Thymus (tissue), 14 donors: ENCODE measurements around the gene ZNF732. TPM values are rescaled to one million over a fixed set of nuclear protein-coding genes. Genes with fewer than 3 reads are reported as not detected.

Source experiments
- DNase-seq, 9 donors: peaks; one replicate each; pipeline ENCODE4 v3.0.0-alpha.2; 2013; ENCODE audit warnings: low spot score in 9 of 9, low read depth in 6 of 9, missing footprints in 1 of 9
- H3K27ac ChIP-seq, 2 donors: one replicate each; pipeline ENCODE4 v1.5.1; 2013; ENCODE audit warnings: control low read depth in 1 of 2, low read depth in 1 of 2, low read length in 1 of 2, mild to moderate bottlenecking in 1 of 2, moderate library complexity in 1 of 2
- H3K27me3 ChIP-seq, 2 donors: one replicate each; pipeline ENCODE4 v1.5.1; 2013; ENCODE audit warnings: low read length in 1 of 2; ENCODE audit not compliant: control insufficient read depth in 2 of 2, insufficient read depth in 1 of 2
- H3K36me3 ChIP-seq, 2 donors: one replicate each; pipeline ENCODE4 v1.5.1; 2013; ENCODE audit warnings: low read length in 1 of 2, mild to moderate bottlenecking in 1 of 2, moderate library complexity in 1 of 2; ENCODE audit not compliant: control insufficient read depth in 2 of 2, insufficient read depth in 2 of 2
- H3K4me1 ChIP-seq, 2 donors: one replicate each; pipeline ENCODE4 v1.5.1; 2013; ENCODE audit warnings: low read length in 2 of 2; ENCODE audit not compliant: control insufficient read depth in 2 of 2, insufficient read depth in 2 of 2
- H3K4me3 ChIP-seq, 2 donors: one replicate each; pipeline ENCODE4 v1.5.1; 2013; ENCODE audit warnings: low read length in 2 of 2, control low read depth in 1 of 2, mild to moderate bottlenecking in 1 of 2
- H3K9me3 ChIP-seq, 2 donors: one replicate each; pipeline ENCODE4 v1.5.1; 2013; ENCODE audit warnings: low read length in 1 of 2, mild to moderate bottlenecking in 1 of 2; ENCODE audit not compliant: control insufficient read depth in 2 of 2, insufficient read depth in 1 of 2
- WGBS: extraction: QIAGEN DNeasy Blood & Tissue Kit; methylation state at CpG from one replicate; pipeline ENCODE4 v1.1.7; 2013; 5-methylcytosine and 5-hydroxymethylcytosine counted together
- long read RNA-seq, 10 donors: transcript quantifications; one replicate each; lab custom pipeline, GENCODE V29; 2026
- polyA plus RNA-seq: library from polyadenylated mRNA; stranded (reverse); fragments of 200-250 nt; gene quantifications from one replicate; pipeline ENCODE4 v1.2.3, GENCODE V29; 2013
- total RNA-seq: library from RNA; stranded (reverse); fragments of 120-200 nt; gene quantifications from one replicate; pipeline ENCODE4 v1.2.4, GENCODE V29; 2013
- donor health status: healthy.

ZNF732 gene
- total RNA-seq, result 0.42 TPM
- polyA plus RNA-seq, result 0.09 TPM
- long read RNA-seq, donor 1, result 0 reads
- long read RNA-seq, donor 2, result 0 reads
- long read RNA-seq, donor 3, result 0 reads
- long read RNA-seq, donor 4, result 0 reads
- long read RNA-seq, donor 5, result 0 reads
- long read RNA-seq, donor 6, partial matches to known transcripts, result 5 of 5 reads
- long read RNA-seq, donor 6, other reads (novel, unspliced or antisense), result 0 of 5 reads
- long read RNA-seq, donor 7, partial matches to known transcripts, result 5 of 5 reads
- long read RNA-seq, donor 7, other reads (novel, unspliced or antisense), result 0 of 5 reads
- long read RNA-seq, donor 8, result 0 reads
- long read RNA-seq, donor 9, result 0 reads
- long read RNA-seq, donor 10, partial matches to known transcripts, result 10 of 10 reads
- long read RNA-seq, donor 10, other reads (novel, unspliced or antisense), result 0 of 10 reads

DNA sequence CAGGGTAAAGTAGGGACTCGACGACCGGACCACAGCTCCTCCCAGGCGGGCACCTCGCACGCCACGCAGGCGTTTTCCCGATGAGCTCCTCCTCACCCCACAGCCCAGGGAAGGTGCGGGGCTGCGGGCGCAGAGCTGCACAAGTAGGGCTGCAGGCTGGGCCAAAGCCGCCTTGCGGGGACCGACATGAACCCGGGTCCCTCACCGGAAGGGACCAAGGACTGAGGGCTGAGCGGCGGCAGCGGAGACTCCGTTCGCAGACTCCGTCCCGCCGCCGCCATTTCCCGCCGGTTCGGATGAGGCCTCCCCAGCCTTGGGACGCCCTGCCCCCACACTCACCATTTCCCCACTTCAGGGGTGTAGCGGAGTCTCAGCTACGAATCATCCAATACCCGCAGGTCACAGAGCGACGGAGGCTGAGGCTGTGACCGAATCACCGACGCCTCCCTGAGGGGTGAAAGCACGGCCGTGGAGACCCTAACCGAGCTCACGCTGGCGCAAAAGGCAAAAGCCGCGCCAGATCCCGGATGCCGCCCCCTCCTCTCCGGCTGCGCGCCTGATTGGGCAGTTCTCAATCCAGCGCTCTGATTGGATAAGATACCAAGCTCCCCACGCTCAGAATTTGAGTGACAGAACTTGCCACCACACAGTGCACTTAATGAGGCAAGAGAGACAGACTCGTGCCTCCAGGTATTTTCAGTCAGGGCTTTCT is at the start of gene ZNF732:
ZNF732 (minus strand) TSS at position 506 of the 712 bp plus-strand sequence; CDS start at position 342, 164 bp downstream.
- peak in 1 of 9 donors; percentile 12 for DNase-seq

GRCh38 chr4:340011-340410 is 34.7 kb upstream of the ZNF732 start:
- Histone ChIP-seq H3K4me1 (peaks cover 10% of the 10 kb centered on the region in 2 donors), H3K27ac (no peak overlapping the region), H3K9me3 (peaks cover 11 to 31% of the 10 kb centered on the region in 2 donors), H3K4me3 (no peak overlapping the region), H3K36me3 (peaks cover 15% of the 10 kb centered on the region in 2 donors), H3K27me3 (peaks cover 3 to 15% of the 10 kb centered on the region in 2 donors)
- no peak for DNase-seq
- 97% methylated on average over 4 of the region's 4 CpGs for WGBS

More for the DNA sequence above, at the start of gene ZNF732:
- Histone ChIP-seq H3K27me3 (peaks cover 0 to 12% of the 10 kb centered on the region in 2 donors), H3K4me3 (no peak within 1 kb of the TSS), H3K27ac (no peak within 1 kb of the TSS), H3K9me3 (peaks cover 6 to 26% of the 10 kb centered on the region in 2 donors), H3K4me1 (no peaks in the 10 kb centered on the region), H3K36me3 (no peaks in the 10 kb centered on the region)
- 29% methylated on average over 53 of the region's 53 CpGs for WGBS

- Histone ChIP-seq H3K9me3 (peaks cover 9 to 26% of the 10 kb centered on the region in 2 donors), H3K4me3 (peak overlapping the region; percentile 82), H3K27ac (no peak overlapping the region), H3K36me3 (peaks cover 3 to 10% of the 10 kb centered on the region in 2 donors), H3K27me3 (peaks cover 3 to 15% of the 10 kb centered on the region in 2 donors), H3K4me1 (peaks cover 10% of the 10 kb centered on the region in 2 donors)
- no peak for DNase-seq
- 56% methylated on average over 13 of the region's 13 CpGs for WGBS
Observed at GRCh38 chr4:338759-339097, 33.5 kb upstream of the ZNF732 start.

DNA sequence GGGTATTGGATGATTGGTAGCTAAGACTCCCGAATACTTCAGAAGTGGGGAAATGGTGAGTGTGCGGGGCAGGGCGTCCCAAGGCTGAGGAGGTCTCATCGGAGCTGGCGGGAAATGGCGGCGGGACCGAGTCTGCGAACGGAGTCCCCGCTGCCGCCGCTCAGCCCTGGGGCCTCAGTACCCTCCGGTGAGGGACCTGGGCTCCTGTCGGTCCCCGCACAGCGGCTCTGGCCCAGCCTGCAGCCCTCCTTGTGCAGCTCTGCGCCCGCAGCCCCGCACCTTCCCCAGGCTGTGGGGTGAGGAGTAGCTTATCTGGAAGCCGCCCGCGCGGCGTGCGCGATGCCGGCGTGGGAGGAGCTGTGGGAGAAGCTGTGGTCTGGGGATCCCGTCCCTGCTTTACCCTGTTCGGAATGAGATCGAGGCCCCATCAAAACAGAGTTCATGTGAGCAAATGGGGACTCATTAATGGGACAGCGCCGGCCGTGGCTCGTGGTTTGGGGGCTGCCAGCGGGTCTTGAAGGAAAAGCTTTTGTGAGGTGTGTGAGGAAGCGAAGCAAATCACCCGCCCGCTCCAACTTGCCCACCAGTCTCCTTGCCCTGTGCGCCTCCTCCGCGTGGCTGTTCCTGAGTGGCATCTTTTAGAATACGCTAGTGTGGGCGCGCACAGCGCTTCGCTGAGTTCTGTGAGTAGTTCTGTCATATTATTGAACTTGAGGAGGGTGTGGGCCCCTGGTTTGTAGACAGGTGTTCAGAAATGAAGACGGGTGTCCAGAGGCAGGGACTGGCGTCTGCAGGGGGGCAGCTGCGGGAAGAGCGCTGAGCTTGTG is 32.9 kb upstream of the ZNF732 start:
- Histone ChIP-seq H3K4me1 (peaks cover 10% of the 10 kb centered on the region in 2 donors), H3K9me3 (peaks cover 9 to 26% of the 10 kb centered on the region in 2 donors), H3K27ac (peak overlapping the region; percentile 87 to 91), H3K36me3 (peaks cover 3 to 8% of the 10 kb centered on the region in 2 donors), H3K27me3 (peaks cover 3 to 15% of the 10 kb centered on the region in 2 donors), H3K4me3 (peak overlapping the region; percentile 82)
- WGBS, result 7% methylated on average over 52 of the region's 52 CpGs
- DNase-seq, result peak in 3 of 9 donors; percentile 16 to 66 (median 41)

- Histone ChIP-seq H3K27ac (peak within 1 kb of the TSS; percentile 87 to 91), H3K27me3 (peaks cover 3 to 15% of the 10 kb centered on the region in 2 donors), H3K4me3 (peak within 1 kb of the TSS; percentile 82), H3K36me3 (peaks cover 2 to 3% of the 10 kb centered on the region in 2 donors), H3K4me1 (peaks cover 10% of the 10 kb centered on the region in 2 donors), H3K9me3 (peaks cover 7 to 26% of the 10 kb centered on the region in 2 donors)
- peak; percentile 79 to 98 (median 93) for DNase-seq
- WGBS, result under 1% methylated on average over 59 of the region's 59 CpGs
Observed at GRCh38 chr4:337143-337931, 32.1 kb upstream of the ZNF732 start, which contains the start of gene ZNF141. Gene ZNF141 (plus strand): TSS chr4:337814. CDS start chr4:337984, 170 bp downstream.

DNA sequence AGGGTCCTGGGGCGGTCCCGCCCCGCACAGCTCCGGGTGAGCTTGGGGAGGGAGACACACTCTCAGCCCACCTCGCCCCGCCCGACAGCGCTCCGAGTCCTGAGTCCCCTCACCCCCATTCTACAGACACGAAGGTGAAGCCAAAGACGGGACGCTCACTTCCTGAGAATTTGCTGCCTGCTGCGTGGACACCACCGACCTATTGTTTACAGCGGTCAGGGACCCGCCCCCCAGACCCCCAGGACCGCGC is 31.5 kb upstream of the ZNF732 start:
- peak overlapping the region; percentile 82 for H3K4me3 ChIP-seq
- H3K9me3 ChIP-seq, result peaks cover 7 to 26% of the 10 kb centered on the region in 2 donors
- 1% methylated on average over 18 of the region's 18 CpGs for WGBS
- H3K4me1 ChIP-seq, result peaks cover 10% of the 10 kb centered on the region in 2 donors
- DNase-seq, result no peak
- H3K27me3 ChIP-seq, result peaks cover 3 to 15% of the 10 kb centered on the region in 2 donors
- peak overlapping the region; percentile 75 to 91 for H3K27ac ChIP-seq
- peaks cover 0 to 3% of the 10 kb centered on the region in 2 donors for H3K36me3 ChIP-seq

GRCh38 chr4:336099-336892 is 31.0 kb upstream of the ZNF732 start:
- WGBS, result 13% methylated on average over 71 of the region's 71 CpGs
- DNase-seq, result peak in 2 of 9 donors; percentile 6 to 17
- peak overlapping the region; percentile 82 for H3K4me3 ChIP-seq
- H3K27me3 ChIP-seq, result peaks cover 3 to 15% of the 10 kb centered on the region in 2 donors
- peaks cover 7 to 23% of the 10 kb centered on the region in 2 donors for H3K9me3 ChIP-seq
- no peak overlapping the region for H3K27ac ChIP-seq
- H3K4me1 ChIP-seq, result peaks cover 10% of the 10 kb centered on the region in 2 donors
- H3K36me3 ChIP-seq, result peaks cover 0 to 3% of the 10 kb centered on the region in 2 donors
